HG03460 (cell line): ENCODE measurements around the gene FOXO4.
"Not testable (repeated sequence)": the region's sequence is repeated elsewhere in the genome, so short reads cannot be mapped to it uniquely, and the experiment has no call there.

ENCODE experiments used
- ATAC-seq: cut with Tn5 transposase; IDR thresholded peaks from one replicate; pipeline ENCODE4 v1.9.1; 2021; ENCODE audit not compliant: unreplicated experiment

Gene FOXO4, protein sequence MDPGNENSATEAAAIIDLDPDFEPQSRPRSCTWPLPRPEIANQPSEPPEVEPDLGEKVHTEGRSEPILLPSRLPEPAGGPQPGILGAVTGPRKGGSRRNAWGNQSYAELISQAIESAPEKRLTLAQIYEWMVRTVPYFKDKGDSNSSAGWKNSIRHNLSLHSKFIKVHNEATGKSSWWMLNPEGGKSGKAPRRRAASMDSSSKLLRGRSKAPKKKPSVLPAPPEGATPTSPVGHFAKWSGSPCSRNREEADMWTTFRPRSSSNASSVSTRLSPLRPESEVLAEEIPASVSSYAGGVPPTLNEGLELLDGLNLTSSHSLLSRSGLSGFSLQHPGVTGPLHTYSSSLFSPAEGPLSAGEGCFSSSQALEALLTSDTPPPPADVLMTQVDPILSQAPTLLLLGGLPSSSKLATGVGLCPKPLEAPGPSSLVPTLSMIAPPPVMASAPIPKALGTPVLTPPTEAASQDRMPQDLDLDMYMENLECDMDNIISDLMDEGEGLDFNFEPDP

DNA sequence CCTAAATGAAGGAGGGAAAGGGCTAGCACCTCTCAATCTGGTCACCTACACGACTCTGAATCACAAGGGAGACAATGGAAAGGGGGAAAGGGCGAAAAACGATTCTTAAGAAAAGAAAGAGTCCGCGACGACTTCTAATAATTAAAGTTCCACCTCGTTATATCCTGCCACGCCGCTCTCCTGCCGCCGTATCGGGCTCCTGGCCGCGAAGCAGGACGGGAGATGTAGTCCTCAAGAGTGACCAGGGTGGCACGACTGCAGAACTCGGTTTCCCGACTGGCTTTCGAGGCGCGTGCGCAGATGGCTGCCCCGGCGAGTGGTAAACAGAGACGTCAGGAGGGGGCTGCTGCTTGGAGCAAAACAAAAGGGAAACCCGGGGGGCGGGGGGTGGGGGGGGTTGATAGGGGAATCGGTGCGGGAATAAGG is at the start of gene FOXO4:
FOXO4 (plus strand) TSS at position 297 of the 426 bp plus-strand sequence. CDS start 678 bp downstream, outside the sequence.
- ATAC-seq, result peak; percentile 91

DNA sequence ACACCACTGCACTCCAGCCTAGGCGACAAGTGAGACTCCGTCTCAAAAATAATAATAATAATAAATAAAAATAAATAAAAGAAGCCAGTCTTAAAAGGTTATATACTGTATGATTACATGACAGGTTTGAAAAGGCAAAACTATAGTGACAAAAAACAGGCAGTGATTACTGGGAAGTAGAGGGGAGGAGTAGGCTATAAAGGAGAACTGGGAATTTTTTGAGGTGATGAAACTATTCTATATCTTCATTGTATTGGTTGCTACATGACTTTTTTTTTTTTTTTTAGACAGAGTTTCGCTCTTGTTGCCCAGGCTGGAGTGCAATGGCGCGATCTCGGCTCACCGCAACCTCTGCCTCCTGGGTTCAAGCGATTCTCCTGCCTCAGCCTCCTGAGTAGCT is 47.8 kb upstream of the FOXO4 start:
- not testable (repeated sequence) for ATAC-seq

DNA sequence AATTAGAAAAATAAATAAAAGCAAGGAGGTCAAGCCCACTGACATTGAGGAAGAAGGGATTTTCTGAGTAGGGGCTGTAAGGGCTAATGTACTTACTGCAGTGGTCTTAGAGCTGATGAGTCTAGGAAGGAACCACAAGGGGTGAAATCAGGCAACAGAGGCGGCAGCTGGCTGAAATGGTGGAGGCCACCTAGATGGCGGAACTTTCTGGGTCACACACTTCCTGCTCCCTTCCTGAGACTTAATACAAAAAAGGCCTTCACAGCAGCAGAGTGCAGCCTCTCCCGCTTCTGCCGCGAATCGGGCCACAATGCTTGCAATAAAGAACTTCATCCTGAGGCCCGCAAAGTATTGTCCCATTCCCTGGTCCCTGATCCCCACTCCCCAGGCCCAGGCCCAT is 42.9 kb upstream of the FOXO4 start:
- ATAC-seq, result peak; percentile 22

DNA sequence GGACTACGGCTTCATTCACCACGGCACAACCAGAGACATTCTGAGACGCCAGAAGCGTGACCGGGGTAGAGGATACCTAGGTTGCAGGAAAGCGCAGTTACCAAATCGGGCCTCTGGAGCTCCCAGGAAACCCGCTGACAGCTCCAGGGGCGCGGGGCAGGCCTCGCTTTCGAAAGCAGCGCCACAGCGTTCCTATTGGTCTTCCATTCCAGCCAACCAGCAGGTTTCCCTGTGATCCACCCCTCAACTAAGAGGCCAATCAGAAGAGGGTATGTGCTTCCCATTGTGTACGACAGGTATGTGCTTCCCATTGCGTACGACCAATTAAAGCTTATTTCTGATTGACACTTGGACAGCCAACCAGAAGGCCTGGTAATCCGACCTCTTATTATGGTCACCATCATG is 42.4 kb upstream of the FOXO4 start:
- peak; percentile 95 for ATAC-seq

DNA sequence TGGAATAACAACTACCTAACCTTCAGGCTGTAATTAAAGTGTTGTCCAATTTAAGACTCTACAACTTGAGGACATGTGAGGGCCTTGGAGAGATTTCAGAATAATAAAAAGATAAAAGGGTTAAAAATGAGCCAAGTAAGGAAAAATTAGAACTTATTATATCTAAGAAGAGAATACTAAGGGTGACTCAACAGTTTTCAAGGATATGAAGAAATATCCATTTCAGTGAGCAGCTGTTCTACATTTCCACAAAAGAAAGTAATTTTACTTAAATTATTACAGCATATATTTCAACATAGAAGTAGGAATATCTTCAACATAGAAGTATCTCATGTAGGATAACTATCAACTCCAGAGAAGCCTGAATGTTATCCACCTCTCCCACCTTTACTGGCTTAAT is 38.8 kb upstream of the FOXO4 start:
- ATAC-seq, result no peak

DNA sequence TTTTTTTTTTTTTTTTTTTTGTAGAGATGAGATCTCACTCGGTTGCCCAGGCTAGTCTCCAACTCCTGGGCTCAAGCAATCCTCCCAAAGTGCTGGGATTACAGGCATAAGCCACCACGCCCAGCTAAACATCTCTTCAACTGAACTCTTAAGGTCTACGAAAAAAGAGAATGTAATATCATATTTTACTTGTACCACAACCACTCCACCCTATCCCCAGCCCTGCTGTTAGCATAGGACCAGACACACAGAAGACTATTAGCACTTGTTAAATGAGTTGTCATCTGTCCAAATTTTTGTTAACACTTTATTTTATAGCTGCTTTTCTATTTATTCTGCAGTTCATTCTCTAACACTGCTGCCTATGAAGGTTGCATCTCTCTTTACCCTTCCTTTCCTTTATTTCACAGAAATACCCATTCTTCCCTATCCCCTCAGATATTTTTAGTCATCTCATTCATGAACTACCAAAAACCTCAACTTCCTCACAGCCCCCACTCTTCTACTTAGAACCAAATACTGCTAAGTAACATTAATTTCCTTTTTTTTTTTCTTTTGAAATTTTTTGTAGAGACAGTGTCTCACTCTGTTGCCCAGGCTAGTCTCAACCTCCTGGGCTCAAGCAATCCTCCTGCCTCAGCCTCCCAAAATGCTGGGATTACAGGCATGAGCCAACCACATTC is 37.7 kb upstream of the FOXO4 start:
- ATAC-seq, result no peak

DNA sequence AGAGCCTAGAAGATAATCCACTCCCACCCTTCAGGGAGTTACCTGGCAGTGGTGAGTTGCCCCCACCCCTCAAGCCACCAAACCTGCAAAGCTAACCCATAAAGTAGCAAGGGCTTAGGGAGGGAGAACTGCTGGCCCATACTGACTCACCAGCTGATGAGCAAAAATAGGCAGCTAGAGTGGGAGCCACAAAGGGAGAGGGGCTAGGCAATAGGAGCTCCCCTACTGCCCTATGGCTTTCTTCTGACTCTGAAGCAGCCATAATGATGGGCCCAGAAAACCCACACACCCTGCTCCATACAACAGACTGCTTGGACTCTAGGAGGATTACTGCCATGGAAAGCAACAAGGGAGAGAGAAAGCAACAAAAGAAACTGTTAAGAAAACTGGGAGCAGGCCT is 35.5 kb upstream of the FOXO4 start:
- ATAC-seq, result no peak

DNA sequence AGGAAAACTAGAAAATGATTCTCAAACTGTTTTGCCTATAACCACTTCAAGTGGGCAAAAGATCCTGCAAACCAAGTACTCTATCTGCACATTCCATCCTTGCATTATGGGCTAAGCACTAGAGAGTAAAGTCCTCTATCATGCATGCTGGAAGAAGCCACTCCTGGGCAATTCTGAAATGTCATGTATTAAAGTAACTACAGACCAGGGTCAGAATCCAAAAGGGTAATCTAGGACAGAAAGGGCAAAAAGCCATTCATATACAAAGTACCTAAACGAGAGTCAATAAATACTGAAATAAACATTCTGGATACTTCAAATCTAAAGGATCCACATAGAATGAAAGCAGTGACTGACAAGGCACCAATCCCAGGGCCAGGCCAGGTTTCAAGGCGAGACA is 28.6 kb upstream of the FOXO4 start:
- ATAC-seq, result no peak

DNA sequence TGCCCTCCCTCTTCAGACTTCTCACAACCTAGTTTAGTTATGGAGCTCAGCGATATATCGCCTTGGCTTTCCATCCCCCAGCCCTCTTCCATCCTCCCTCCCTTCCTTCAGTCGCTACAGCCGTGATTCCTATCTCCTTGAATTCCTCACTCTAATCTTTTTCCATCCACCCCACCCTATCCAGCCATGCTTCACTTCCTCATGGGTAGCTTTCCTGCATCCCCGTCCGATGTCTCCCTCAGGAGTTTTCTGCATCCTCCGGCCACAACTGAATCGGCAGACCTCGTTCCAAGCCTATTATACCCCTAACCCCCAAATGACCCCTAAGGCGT is 28.0 kb upstream of the FOXO4 start:
- peak; percentile 6 for ATAC-seq

DNA sequence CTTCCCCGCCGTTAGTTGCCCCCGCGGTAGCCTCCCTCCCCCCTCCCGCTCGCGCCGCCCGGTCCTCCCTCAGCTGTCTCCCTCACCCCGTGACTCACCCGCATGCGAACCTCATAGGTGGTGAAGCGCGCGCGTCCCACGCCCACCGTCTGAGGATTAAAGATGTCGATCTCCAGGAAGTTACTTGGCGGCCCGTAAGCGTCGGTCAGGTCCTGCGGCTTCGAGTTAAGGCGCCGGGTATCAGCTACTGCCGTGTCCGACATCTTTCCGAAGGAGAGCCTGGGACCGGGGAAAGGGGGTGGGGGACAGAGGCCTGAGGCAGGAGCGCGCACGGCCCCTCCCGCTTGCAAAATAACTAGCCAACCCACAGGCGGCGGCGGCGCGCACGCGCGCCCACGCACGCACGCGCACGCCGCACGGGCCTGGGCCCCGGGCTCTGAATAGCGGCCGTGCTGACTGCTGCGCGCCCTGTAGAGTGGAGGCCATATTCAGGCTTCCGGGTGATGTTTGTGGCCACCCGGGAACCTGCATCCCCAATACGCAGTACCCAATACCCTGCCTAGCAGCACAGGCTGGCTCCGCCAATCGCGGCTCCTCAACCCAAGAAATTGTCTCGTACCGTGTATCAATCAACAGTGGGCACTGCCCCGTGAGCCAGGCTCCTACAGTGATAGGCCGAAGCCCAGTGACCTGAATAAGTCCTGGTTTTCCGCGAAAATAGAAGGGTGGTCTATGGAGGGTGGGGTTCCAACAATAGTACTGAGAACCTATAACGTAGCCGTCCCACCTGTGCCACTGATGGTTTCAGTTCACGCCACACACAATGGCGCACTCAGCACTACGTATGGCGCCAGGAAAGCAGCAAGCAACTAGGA is 27.4 kb upstream of the FOXO4 start, which contains the start of gene SNX12:
SNX12 (minus strand) TSS at position 291 of the 875 bp plus-strand sequence; CDS start at position 263, 28 bp downstream.
- ATAC-seq, result peak; percentile 96

DNA sequence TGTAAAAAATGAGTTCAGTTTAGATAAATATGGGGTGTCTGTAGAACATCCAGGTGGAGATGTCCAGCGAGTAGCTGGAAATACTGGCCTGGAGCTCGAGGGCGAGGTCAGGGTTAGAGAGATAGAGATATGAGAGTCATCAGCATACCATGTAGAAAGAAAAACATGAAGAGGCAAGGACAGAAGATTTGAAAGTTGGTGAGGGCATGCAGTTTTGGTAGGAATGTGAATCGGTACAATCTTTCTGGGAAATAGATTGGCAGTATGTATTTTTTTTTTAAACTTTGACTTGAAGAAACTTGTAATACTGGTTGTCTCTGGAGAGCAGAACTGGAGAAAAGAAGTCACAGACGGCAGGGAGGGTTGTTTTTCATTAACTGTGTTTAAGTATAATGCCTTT is 25.1 kb upstream of the FOXO4 start:
- ATAC-seq, result no peak

DNA sequence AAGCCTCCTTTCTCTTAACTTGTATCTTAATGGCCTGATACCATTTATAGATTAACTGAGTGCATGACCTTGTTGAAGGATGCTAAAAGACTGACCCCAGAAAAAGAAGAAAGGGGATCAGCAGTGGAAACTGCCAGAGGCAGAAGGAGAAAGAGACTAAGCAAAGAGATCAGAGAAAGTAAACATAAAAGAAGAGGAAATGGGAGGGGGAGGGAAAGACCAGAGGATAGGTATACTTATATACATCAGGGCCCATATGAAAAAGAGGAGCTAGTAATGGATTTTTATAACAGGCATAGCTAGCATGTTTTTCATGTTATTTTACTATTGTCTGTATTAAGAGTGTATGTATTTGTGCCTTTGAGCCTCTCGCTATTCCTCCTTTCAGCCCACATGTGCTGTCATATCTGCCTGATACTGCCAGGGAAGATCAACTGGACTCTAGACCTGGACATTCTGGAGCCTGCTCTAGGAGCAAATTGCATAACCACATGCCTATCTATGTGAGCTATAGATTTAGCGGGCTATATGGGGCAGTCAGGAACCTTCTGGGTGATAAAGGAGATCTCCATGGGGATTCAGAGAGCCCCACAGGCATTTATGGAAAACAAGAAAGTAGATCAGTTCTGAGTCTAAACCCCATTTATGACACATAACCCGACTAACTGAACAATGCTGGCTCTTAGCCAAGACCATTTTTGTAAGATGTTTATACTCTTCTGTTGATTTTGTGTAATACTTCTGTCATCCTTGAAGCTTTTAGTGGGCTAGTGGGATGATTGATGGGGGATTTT is 14.1 kb upstream of the FOXO4 start:
- ATAC-seq, result no peak

DNA sequence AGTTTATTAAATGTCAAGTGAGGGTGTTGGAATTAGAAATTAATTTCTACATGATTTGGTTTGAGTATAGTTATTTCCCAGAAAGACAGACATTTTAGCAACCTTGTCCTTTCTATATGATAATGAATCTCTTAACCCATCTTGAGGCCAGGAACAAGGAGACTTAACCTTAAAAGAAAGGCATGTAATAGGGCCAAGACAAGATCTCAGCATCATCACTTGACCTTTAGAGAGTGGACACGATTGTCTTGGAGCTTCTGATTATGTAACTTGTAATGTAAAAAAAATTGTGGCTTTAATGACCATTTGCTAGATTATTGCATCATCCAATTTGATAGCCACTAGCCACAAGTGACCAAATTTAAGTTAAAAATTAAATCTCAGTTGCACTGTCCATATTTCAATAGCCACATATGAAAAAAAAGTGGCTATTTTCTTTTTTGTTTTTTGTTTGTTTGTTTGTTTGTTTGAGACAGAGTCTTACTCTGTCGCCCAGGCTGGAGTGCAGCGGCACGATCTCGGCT is 13.5 kb upstream of the FOXO4 start:
- ATAC-seq, result no peak

DNA sequence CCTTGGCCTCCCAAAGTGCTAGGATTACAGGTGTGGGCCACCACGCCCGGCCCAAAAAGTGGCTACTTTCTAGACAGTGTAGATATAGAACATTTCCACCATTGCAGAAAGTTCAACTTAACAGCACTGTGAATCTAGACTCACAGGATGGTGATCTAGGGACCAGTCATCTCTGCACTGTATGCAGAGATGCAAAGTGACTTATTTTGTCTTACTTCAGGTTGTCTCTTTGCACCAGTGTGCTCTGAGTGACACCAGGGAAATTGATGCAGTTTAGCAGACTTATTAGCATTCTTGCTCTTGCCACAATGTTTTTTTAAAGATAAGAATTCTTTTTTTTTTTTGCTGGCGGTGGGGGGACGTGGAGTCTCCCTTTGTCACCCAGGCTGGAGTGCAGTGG is 12.8 kb upstream of the FOXO4 start:
- no peak for ATAC-seq

DNA sequence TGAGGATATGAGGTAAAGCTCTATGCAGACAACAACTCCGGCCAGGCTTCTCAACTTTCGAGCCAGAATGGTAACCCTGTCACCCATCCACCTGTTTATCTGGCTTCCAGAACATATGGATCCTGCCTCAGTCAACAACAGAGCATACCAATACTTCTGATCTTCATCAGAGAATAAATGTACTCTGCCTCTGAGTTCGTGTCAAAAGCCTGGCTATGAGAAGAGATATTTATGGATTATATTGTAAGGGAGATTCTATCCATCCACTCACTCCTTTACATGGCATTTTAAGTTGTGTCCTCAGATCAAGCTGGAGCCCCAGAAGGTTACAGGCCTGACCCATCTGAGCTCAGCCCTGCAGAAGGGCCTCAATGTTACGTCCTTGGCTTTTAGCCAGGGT is 9.8 kb upstream of the FOXO4 start:
- ATAC-seq, result no peak

DNA sequence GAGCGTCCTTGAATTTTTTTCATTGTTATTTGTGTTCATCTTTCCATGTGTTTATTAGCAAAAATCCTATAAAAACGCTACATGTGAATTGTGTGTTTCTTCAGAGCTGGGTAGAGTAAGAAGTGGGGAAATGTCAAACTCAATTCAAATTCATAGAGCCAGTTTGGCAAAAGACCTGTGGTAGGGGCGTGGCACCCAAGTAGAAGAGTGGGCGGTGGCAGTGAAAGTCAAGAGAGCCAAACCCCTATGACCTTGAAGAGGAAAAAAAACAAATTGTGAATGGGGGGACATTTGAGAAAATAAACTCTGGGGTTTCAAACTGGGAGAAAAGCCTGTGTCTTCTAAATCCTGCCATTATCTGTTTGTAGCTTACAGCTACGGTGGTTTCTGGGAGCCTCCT is 4.4 kb upstream of the FOXO4 start:
- ATAC-seq, result no peak

DNA sequence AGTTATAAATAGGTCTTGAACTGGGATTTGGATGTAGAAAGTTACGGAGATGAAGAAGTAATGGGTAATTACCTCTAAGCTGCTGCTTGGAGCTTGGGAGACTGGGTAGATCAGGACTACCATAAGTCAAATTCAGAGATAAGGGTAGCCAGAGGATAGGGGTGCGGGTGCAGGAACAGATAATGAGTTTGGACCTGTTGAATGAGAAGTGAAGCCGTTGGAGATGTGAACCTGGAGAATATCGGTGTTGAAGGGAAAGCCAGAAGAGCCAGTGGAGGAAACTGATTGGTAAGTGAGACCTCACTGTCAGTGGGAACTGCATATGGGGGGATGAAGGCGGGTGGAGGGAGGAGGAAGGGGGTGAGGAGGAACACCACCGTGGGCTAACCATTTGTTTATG is 618 bp upstream of the FOXO4 start:
- no peak for ATAC-seq

DNA sequence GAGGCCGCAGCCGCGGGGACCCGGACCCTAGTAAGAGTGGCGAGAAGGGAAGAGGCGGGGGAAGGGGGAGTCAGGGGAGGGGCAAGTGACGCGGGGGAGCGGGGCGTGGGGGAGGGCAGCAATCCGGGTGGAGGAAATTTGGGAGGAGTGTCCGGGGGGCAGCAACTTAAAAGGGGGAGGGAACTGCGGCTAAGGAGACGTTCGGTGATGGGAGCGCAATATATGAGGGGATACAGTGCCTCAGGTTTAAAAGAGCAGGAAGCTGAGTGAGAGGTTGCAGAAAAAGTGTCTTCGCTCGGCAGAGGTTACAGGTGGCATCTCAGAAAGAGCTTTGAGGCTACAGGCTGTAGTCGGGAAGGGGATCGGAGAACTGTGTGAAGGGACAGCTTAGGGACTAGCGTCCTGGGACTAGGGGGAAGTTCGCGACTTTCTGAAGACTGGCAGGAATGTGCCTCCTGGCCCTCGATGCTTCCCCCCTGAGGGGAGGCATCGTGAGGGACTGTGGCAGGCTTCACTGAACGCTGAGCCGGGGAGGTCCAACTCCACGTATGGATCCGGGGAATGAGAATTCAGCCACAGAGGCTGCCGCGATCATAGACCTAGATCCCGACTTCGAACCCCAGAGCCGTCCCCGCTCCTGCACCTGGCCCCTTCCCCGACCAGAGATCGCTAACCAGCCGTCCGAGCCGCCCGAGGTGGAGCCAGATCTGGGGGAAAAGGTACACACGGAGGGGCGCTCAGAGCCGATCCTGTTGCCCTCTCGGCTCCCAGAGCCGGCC is 519 bp downstream of the FOXO4 start:
- ATAC-seq, result no peak

DNA sequence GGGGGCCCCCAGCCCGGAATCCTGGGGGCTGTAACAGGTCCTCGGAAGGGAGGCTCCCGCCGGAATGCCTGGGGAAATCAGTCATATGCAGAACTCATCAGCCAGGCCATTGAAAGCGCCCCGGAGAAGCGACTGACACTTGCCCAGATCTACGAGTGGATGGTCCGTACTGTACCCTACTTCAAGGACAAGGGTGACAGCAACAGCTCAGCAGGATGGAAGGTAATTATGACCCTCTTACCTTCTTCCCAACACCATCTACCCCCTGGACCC is 1.0 kb downstream of the FOXO4 start:
- no peak for ATAC-seq

DNA sequence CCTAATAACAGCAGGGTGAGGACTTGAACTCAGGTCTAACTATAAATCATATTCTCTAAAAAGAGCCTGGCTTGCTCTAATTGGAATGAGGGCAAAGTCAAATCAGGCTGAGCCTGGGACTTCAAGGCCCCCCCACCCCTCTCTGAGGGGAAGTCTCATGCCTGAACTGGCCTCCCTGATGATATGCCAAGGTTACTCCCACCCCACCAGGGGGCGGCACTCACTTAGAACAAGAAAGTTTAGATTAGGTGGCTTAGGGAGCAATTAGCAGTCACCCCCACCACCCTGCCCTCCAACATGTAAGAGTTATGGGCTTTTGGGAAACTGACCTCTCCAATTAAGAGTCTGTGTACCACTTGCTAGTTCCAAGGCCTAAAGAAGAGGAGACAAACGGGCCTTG is 2.7 kb downstream of the FOXO4 start:
- no peak for ATAC-seq
